HG03575 (cell line): ENCODE data around the gene SETBP1.
A peak's percentile ranks its signal among the peaks of the same experiment; 100 is the strongest.
"Not testable (repeated sequence)": the region's sequence is repeated elsewhere in the genome, so short reads cannot be mapped to it uniquely, and the experiment has no call there.

Source experiments
- ATAC-seq: cut with Tn5 transposase; IDR thresholded peaks from one replicate; pipeline ENCODE4 v1.9.1; 2021; ENCODE audit not compliant: unreplicated experiment, insufficient number of reproducible peaks, low FRiP score; ENCODE audit errors: extremely low read depth

Gene SETBP1

DNA sequence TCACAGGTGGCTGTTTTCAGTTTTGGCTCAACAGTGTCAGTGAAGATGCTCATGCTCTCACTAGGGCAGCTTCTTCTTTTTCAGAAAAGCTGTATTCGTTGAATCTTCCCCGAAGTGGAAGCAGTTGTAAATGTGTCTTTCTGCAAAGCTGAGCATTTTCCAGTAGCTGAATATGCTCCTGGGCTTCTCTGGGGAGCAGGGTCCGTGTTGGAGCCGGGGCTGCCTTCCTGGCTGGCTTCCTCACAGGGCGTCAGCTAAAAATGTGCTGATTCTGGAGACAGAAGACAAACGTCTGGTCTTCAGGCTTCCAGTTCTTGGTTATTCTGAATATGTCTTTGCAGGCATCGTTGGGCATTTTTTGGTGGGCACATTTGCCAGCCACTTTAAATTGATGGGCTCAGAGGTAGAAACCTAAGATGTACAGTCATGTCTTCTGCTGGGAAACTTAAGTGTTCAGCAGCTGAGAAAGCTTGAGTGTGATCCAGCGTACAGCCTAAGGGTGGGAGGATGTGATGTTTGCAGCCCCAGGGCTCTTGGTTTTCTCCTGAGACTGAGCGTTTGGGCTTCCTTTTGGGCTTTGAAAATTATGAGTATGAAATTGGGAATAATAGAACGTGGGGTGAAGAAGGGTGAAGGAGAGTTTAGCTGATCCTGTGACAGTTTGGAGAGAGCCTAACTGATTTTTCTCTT, 19.0 kb downstream of the SETBP1 start:
- no peak for ATAC-seq

DNA sequence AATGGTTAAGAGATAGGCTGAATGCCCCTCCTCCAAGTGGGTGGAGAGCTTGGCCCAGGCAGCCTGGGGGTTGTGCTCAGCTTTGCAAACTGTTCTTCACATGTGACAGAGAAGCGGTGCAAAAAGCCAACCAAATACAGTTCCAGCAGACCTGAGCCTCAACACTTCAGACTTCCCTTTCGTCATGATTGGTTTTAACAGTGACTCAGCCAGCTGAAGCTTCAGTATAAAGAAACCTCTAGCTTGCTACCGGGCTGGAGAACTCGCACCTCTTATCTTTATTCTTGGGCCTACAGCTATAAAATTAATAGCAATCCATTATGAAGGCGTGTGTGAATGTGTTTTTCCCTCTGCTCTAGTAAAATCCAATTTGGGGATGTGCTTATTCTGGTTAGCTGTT, 20.0 kb downstream of the SETBP1 start:
- ATAC-seq: no peak

DNA sequence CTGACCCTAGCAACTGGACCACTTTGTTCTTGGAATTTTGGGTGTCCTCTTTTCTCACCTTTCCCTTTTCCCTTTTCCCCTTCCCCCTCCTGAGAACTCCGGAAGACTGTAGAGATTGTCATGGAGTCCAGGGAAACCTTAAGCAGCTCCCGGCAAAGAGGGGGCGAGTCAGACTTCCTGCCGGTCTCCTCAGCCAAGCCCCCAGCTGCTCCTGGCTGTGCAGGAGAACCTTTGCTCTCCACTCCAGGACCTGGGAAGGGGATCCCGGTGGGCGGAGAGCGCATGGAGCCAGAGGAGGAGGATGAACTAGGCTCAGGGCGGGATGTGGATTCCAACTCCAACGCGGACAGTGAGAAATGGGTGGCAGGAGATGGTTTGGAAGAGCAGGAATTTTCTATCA, 20.5 kb downstream of the SETBP1 start:
- no peak for ATAC-seq

DNA sequence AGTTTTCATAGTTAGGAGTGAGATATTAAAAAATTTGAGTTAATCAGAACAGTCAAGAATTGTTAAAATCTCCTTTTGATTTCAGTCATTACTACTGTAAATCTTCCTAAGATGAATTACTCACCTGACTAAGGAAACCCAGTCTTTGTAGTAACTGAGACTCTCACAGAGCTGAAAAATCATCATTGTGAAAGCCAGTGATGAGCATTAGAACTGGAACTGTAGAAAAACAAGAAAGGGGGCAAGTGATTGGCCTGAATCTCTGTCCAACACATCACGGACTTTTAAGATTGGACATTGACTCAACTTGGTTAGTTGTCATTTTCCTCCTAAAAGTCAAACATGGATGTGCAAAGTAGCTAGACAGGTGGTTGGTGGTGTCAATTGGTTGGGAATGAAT, 21.9 kb downstream of the SETBP1 start:
- ATAC-seq: no peak

DNA sequence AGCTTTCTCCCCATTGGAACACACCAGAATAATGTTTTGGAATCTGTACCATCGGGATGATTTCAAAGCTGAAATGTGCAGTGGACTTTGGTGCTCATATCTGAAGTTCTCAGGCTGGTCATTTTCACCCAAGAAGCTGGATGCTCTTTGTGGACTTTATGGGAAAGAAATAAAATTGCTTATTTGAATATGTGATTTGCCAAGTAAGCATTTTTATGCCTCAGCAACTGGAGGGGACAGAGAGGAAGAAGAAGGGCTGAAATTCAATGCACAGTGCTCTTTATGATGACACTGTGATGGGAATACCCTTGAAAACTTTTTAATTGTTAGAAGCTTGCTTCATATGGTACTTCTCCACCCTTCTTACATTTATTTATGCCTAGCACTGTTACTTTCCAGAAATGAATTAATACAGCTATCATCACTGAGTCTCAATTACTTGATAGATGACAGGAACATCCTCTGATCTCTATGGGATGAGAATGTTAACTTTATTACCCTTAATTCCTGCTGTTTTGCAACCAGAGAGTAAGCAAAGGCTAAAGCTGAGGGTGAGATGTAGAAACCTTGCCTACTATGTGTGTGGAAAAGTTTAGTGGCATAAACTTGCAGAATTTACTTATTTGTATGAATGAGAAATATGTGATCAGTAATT, 23.6 kb downstream of the SETBP1 start:
- no peak for ATAC-seq

DNA sequence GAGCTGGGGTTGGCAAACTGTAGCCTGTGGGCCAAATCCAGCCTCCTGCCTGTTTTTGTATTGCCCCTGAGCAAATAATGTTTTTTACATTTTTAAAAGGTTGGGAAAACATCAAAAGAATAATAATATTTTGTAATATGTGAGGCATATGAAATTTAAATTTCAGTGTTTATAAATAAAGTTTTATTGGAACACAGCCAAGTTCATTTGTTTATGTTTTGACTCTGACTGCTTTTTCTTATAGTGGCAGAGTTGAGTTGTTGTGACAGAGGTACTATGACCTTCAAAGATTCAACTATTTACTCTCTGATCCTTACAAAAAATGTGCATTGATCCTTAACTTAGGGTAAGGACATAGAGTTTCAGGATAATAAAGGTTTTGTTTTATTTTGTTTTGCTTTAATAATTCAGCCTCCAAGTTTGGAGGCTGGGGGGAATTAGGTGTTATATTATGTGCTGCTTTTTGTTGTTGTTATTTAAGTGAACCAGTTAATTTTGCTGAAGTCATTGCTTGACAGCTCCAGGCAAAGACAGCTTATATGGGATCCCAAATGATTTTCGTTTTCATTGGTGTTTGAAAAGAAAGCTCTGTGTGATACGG, 24.5 kb downstream of the SETBP1 start:
- no peak for ATAC-seq

DNA sequence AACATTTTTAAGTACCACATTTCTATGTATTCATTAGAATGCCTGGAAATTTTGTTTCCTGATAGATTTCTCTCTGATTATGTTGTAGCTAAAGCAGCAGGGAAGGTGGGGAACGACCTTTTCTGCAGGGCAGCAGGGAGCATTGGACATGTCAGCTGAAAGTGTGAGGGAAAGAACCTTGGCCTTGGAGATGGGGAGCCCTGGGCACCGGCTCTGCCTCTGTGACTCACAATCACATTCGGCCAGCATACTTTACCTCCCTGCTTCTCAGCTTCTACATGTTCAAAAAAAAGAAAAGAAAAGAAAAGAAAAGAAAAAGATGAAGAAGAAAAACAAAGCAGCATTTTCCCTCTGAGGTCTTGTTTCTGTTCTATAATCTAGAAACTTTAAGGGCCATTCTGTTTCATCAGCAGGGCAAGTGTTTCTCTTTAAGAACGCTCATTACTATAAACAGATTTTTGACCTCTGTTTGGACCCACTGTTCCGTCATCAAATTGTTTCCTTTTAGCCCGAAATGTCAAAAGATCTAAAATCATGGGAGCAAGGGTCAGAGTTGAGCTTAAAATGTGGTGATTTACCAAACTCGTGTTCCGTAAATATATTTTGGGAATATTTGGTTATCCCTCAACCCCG, 27.9 kb downstream of the SETBP1 start:
- ATAC-seq: no peak

DNA sequence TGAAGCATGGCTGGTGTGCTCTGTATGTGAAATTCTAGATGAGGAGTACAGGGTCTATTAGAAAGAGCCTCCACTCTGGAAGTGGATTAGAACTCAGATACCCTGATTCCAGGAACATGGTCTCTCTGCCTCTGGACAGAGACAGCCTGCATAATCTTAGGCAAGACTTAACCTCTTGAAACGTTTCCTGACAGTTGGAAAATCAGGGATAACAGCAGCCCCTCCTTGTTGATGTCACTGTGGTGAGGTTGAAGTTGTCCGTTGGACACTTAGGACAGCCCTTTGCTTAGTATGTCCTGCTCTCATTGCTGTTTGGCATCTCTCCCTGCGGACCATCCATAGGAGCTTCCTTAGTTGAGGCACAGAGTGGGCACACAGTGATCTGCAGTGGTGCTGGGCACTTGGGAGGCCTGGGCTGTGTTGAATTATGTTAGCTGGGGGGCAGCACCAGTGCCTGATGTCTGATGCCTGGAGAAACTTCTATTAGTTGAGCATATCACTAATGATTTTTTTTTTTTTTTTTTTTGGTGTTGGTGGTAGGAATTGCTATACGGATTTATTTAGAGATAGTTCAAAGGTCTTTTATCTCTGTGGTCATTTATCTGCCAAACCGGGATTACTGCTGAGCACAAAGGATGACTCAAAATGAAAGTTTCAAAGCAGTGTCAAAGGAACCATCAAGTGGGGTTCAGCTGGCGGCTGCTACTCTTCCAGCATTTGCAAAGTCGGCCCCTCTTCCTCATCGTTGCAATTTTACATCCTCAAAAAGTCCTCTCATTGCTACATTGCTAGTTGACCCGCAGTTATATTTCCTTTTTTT, 28.8 kb downstream of the SETBP1 start:
- ATAC-seq: peak; percentile 95

DNA sequence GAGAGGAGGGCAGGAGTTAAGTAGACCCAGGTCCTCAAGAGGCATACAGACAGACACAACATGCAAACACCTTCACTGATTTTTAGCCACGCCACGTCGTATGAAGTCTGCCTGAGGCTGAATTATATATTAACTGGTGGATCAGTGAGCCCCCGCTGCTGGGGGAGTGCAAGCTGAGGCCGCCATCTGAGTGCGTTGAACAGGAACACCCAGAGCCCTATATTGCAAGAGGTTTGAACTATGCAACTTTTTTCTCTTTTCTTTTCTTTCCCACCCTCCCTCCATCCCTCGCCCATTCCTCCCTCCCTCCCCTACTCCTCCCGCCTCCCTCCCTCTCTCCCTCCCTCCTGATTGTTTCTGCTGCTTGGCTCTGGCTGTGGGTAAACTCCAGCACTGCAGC, 30.2 kb downstream of the SETBP1 start:
- ATAC-seq: no peak

DNA sequence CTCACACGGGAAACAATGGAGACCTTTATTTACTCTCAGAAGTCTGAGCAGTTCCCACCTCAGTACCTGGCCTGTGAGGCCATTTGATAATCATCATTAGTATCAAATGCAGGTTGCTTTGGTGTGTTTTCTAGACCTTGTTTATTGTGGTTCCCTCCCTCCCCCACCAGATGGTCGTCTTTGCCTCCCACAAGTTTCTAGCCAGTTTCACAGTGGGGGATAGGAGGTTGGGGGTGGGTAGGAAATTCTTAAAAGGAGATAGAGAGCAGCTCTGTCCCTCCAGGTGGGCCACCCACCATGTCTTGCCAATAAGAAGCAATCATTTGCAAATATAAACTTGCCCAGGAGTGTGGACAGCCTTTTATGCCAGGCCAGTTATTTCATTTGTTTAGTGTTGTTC, 31.3 kb downstream of the SETBP1 start:
- ATAC-seq: no peak

DNA sequence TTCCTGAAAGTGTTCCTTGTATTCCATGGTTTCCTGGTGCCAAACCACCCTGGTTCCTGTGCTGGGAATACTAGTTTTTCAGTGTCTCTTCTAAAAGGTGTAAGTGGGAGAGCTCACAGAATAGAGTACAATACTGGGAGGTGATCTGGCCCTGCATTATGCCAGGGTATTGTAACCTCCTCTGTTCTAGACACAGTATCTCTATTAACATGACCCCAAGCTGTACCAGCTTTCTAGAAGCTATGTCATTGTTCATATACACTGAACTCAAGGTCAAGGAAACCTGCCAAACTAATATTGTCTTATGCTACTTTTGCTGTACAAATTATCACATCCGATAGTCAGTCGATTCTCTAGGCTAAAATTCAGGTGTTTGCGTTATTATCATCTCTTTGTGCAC, 32.7 kb downstream of the SETBP1 start:
- ATAC-seq: no peak

DNA sequence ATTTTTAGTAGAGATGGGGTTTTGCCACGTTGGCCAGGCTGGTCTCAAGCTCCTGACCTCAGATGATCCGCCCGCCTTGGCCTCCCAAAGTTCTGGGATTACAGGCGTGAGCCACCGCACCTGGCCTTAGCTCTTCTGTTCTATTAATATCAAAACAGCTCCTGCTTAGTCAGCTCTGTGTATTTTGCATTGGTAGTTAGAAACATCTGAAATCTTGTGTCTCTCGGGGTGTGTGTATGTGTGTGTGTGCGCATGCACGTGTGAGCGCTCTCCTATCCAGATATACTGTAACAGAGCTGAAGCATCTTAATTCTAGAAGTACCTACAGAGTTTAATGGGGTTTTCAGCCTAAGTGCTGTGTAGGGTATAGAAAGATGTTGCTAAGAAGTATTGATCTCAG, 33.7 kb downstream of the SETBP1 start:
- ATAC-seq: no peak

DNA sequence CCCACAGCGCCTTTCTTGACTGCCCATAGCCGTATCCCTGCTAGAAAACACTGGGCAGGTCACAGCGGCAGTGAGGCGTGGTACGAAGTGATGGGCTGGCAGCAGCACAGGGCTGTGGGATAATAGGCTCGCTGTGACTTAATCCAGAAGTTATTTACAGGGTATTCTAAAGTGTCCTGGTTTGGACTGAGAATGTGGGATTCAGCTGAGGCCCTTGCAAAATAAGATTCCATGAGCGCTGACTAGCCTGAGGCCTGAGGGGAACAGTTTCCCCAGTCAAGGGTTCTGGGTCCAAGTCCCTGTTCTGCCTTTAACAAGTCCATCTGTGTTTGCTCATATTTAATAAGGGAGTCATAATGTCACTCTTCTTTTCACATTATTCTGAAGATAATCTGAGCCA, 34.6 kb downstream of the SETBP1 start:
- no peak for ATAC-seq

DNA sequence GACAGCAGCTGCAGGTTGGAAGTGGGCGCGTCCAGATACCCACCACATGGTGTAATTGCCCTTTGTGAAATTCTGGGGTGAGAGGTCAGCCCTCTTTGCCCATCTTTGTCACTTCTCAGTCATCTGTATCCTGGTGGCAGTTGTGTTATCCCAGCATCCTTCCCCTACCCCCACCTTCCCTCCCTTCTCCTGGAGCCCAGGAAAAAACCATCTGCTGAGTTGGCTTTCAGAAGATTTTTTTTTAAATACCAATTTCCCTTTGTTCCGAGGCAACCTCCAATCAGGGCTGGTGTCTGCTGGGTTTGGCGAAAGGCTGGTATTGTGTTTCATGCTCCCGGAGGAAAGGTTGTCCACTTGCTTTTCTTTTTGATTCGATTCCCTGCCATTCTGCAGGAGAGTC, 35.2 kb downstream of the SETBP1 start:
- no peak for ATAC-seq

DNA sequence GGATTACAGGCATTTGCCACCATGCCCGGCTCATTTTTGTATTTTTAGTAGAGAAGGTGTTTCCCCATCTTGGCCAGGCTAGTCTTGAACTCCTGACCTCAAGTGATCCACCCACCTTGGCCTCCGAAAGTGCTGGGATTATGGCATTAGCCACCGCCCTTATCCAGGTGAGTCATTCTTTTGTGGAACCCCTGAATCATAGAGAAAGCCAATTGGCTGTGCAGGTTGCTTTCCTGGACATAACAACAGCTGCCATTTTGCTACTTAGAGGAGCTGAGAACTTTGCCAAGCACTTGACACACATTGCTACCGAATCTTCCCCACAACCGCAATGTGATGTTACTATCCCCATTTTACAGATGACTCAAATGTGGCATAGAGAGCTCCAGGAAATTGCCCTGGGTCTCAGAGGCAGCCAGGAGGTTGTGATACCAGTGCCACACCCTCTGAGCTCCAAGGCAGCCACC, 36.0 kb downstream of the SETBP1 start:
- no peak for ATAC-seq

DNA sequence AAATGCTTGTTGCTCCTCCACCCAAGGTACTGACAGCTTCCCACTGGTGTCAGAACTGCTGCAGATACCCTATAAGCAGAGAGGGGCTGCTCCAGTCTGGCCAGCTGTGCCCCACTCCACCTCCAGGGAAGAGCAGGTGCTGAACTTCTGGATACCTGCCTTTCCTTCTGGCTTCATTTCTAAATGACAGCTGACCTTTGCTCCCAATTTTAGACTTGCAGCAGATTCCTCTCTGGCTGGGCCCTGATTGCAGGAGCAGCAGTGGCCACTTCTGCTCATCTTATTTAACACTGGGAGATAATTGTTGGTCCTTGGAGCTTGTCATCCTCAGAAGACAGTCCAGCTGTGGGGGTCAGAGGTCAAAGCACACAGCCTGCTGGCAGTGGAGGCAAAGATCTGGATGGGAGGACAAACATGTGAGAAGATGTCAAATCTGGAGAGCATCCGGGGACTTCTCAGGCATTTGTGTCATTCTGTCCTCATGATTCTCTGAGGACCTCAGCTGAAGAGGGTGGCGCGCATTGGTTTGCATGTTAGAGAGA, 38.9 kb downstream of the SETBP1 start:
- no peak for ATAC-seq

DNA sequence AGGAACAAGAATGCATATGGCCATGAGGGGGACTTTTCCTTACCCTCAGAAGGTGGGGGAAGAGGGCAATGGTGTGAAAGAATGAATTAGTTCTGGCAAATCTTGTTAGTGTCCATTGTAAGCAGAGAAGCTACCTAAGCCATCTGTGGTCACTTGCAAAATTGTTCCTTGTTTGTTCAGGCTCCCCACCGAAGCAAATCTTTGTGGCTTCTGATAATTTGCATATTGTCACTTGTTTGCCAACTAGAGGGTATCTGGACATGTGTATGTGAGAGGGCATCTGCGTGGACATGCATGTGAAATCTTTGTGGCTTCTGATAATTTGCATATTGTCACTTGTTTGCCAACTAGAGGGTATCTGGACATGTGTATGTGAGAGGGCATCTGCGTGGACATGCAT, 41.1 kb downstream of the SETBP1 start:
- ATAC-seq: not testable (repeated sequence)

DNA sequence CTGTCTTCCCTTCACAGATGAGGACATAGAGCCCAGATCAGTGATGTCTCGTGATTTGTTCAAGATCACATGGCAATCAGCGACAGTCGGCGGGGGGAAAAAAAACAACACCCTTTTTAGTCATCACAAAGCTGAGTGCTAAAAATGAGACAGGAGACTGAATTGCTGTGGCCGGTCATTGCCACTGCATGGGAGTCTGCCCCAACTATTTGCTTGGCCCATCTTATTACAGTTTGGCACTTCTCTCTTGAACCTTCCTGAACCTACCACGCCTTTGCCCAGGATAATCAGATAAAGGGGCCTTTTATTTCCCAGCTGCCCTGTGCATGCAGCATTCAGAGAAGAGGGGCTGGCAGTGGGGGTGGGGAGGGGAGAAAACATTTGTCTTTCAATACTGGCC, 42.7 kb downstream of the SETBP1 start:
- ATAC-seq: no peak
